Stomach (tissue), 9 donors: ENCODE measurements around the gene STPG4. TPM values are rescaled to one million over a fixed set of nuclear protein-coding genes. Genes with fewer than 3 reads are reported as not detected.
"Not testable (repeated sequence)": the region's sequence is repeated elsewhere in the genome, so short reads cannot be mapped to it uniquely, and the experiment has no call there.

Experiments
- DNase-seq, 2 donors: peaks; one replicate each; pipeline versions ENCODE4 v3.0.0 to v3.0.0-alpha.2; 2013 to 2019
- H3K27ac ChIP-seq, 5 donors: fragments of 200-600 bp in 4 of 5; sonication (generic) in 4 of 5; one replicate each; pipeline ENCODE4 v1.5.1; 2013 to 2019; ENCODE audit warnings: mild to moderate bottlenecking in 1 of 5, moderate library complexity in 1 of 5
- H3K27me3 ChIP-seq, 3 donors: fragments of 200-600 bp; sonication (generic); one replicate each; pipeline ENCODE4 v1.5.1; 2017 to 2019; ENCODE audit warnings: mixed run types in 1 of 3
- H3K36me3 ChIP-seq, 4 donors: fragments of 200-600 bp; sonication (generic); 1 replicate in 3 of 4; 2 replicates in 1 of 4; pipeline ENCODE4 v1.5.1; 2016 to 2019
- H3K4me1 ChIP-seq, 4 donors: fragments of 200-600 bp; sonication (generic); one replicate each; pipeline ENCODE4 v1.5.1; 2016 to 2019
- H3K4me3 ChIP-seq, 4 donors: fragments of 200-600 bp; sonication (generic) in 3 of 4; one replicate each; pipeline ENCODE4 v1.5.1; 2016 to 2019; ENCODE audit warnings: mild to moderate bottlenecking in 1 of 4
- H3K9me3 ChIP-seq, 4 donors: fragments of 200-600 bp; sonication (generic); one replicate each; pipeline ENCODE4 v1.5.1; 2016 to 2019
- CTCF ChIP-seq, 7 experiments: fragments of 450-650 bp in 4 of 7; fragments of 200-600 bp in 3 of 7; sonication (generic) in 3 of 7; IDR thresholded peaks; one replicate each; pipeline ENCODE4 v1.5.1; 2016 to 2019; ENCODE audit warnings: antibody characterized with exemption in 7 of 7, control low read depth in 2 of 7, mild to moderate bottlenecking in 1 of 7
- EP300 ChIP-seq: sonication (generic); formaldehyde crosslinking; IDR thresholded peaks from one replicate; pipeline ENCODE4 v1.6.1; 2017; ENCODE audit warnings: antibody characterized with exemption
- POLR2A ChIP-seq, 4 donors: fragments of 450-650 bp; IDR thresholded peaks; one replicate each; pipeline ENCODE4 v1.6.1; 2016; ENCODE audit warnings: antibody characterized with exemption in 4 of 4, control low read depth in 2 of 4, mild to moderate bottlenecking in 1 of 4, moderate library complexity in 1 of 4
- POLR2AphosphoS5 ChIP-seq, 3 donors: sonication (generic); formaldehyde crosslinking; IDR thresholded peaks; one replicate each; pipeline ENCODE4 v1.6.1; 2016; ENCODE audit warnings: antibody characterized with exemption in 3 of 3
- WGBS, 5 donors: extraction: QIAGEN DNeasy Blood & Tissue Kit in 3 of 5; methylation state at CpG; one replicate each; pipeline versions ENCODE4 v1.1.5 to v1.1.7; 2013 to 2018; 5-methylcytosine and 5-hydroxymethylcytosine counted together
- intact Hi-C: fragments of 100-400 bp; cut with DNase I; formaldehyde crosslinking; loops from one replicate; pipeline ENCODE4 v1.15.1; 2023; ENCODE audit warnings: low total_unique reads
- polyA plus RNA-seq, 3 donors: library from polyadenylated mRNA; stranded (reverse); fragments of 200-250 nt; gene quantifications; one replicate each; pipeline ENCODE4 v1.2.3, GENCODE V29; 2013
- total RNA-seq, 5 donors: library from RNA; depleted of rRNA; stranded (reverse); fragments of >200 nt; gene quantifications; one replicate each; pipeline versions ENCODE4 v1.1.0 to v1.2.3, GENCODE V29; 2014 to 2016
- donor health status: healthy with polysubstance abuse.
- donor health status: Bipolar disorder and iron deficiency.
- donor health status: healthy.

Gene STPG4
- total and polyA plus RNA-seq, 8 donors: not detected

GRCh38 chr2:47168895-47169294 lies 13.8 kb upstream of the STPG4 start:
- DNase-seq, H3K4me3 ChIP-seq, intact Hi-C loops, H3K27me3 ChIP-seq, H3K9me3 ChIP-seq: not testable (repeated sequence)
- H3K27ac ChIP-seq: peak overlapping the region in 3 of 5 donors; percentile 5 to 99 (median 29)
- peaks cover 13 to 34% (median 26%) of the 10 kb centered on the region in 4 donors for H3K36me3 ChIP-seq
- peak in 1 of 3 donors; percentile 46 for TF ChIP-seq POLR2AphosphoS5 (IDR thresholded peaks at IDR 0.05)
- H3K4me1 ChIP-seq: peaks cover 19 to 92% (median 48%) of the 10 kb centered on the region in 4 donors
- 67 to 82% (median 77%) methylated on average over 8 of the region's 8 CpGs for WGBS, 5 donors

GRCh38 chr2:47167149-47167548 lies 12.0 kb upstream of the STPG4 start:
- H3K9me3 ChIP-seq: no peaks in the 10 kb centered on the region
- H3K27me3 ChIP-seq: no peaks in the 10 kb centered on the region
- H3K4me1 ChIP-seq: peaks cover 2 to 89% (median 36%) of the 10 kb centered on the region in 4 donors
- no peak overlapping the region for H3K4me3 ChIP-seq
- H3K36me3 ChIP-seq: peaks cover 28 to 51% (median 37%) of the 10 kb centered on the region in 4 donors
- intact Hi-C loops: no loop called here
- 87 to 94% (median 91%) methylated on average over 5 of the region's 5 CpGs for WGBS, 5 donors
- DNase-seq: no peak
- TF ChIP-seq EP300: no peak
- no peak for TF ChIP-seq POLR2A (IDR thresholded peaks at IDR 0.05)
- TF ChIP-seq POLR2AphosphoS5 (IDR thresholded peaks at IDR 0.05): no peak
- no peak for TF ChIP-seq CTCF (IDR thresholded peaks at IDR 0.05)
- peak overlapping the region in 2 of 5 donors; percentile 36 to 99 for H3K27ac ChIP-seq

- peaks cover 40 to 65% (median 56%) of the 10 kb centered on the region in 4 donors for H3K36me3 ChIP-seq
- no peak overlapping the region for H3K4me3 ChIP-seq
- no peaks in the 10 kb centered on the region for H3K9me3 ChIP-seq
- H3K27me3 ChIP-seq: no peaks in the 10 kb centered on the region
- no peak for DNase-seq
- peaks cover 0 to 81% (median 26%) of the 10 kb centered on the region in 4 donors for H3K4me1 ChIP-seq
- intact Hi-C loops: no loop called here
- peak overlapping the region in 1 of 5 donors; percentile 43 for H3K27ac ChIP-seq
- no peak for TF ChIP-seq EP300
- TF ChIP-seq POLR2A (IDR thresholded peaks at IDR 0.05): no peak
- no peak for TF ChIP-seq POLR2AphosphoS5 (IDR thresholded peaks at IDR 0.05)
- TF ChIP-seq CTCF (IDR thresholded peaks at IDR 0.05): no peak
Measured at GRCh38 chr2:47165001-47165555, 10.0 kb upstream of the STPG4 start.

GRCh38 chr2:47162780-47163179 lies 7.7 kb upstream of the STPG4 start:
- intact Hi-C loops: no loop called here
- WGBS, 5 donors: 78 to 97% (median 85%) methylated on average over 3 of the region's 3 CpGs
- H3K4me3 ChIP-seq: no peak overlapping the region
- no peaks in the 10 kb centered on the region for H3K27me3 ChIP-seq
- no peak overlapping the region for H3K27ac ChIP-seq
- H3K4me1 ChIP-seq: peaks cover 0 to 58% (median 18%) of the 10 kb centered on the region in 4 donors
- DNase-seq: no peak
- H3K36me3 ChIP-seq: peaks cover 35 to 65% (median 62%) of the 10 kb centered on the region in 4 donors
- TF ChIP-seq EP300: no peak
- no peak for TF ChIP-seq CTCF (IDR thresholded peaks at IDR 0.05)
- no peak for TF ChIP-seq POLR2AphosphoS5 (IDR thresholded peaks at IDR 0.05)
- TF ChIP-seq POLR2A (IDR thresholded peaks at IDR 0.05): no peak
- H3K9me3 ChIP-seq: no peaks in the 10 kb centered on the region

- Histone ChIP-seq H3K36me3 (peaks cover 30 to 66% (median 60%) of the 10 kb centered on the region in 4 donors), H3K9me3 (no peaks in the 10 kb centered on the region), H3K27ac (no peak overlapping the region), H3K4me1 (peaks cover 0 to 48% (median 16%) of the 10 kb centered on the region in 4 donors), H3K4me3 (no peak overlapping the region), H3K27me3 (no peaks in the 10 kb centered on the region)
- TF ChIP-seq POLR2A (IDR thresholded peaks at IDR 0.05): no peak
- TF ChIP-seq POLR2AphosphoS5 (IDR thresholded peaks at IDR 0.05): no peak
- TF ChIP-seq EP300: no peak
- no peak for TF ChIP-seq CTCF (IDR thresholded peaks at IDR 0.05)
- no peak for DNase-seq
- intact Hi-C loops: no loop called here
- WGBS, 5 donors: 82 to 91% (median 85%) methylated on average over 3 of the region's 3 CpGs
Measured at GRCh38 chr2:47161475-47161874, 6.4 kb upstream of the STPG4 start.
